HepG2 (cell line): ENCODE results near the gene SLC25A20. TPM values are rescaled to one million over a fixed set of nuclear protein-coding genes. Genes with fewer than 3 reads are reported as not detected.

Source experiments
- CBX2 ChIP-seq, 2 experiments: fragments of 200-600 bp in 1 of 2; sonication (generic); formaldehyde crosslinking in 1 of 2; IDR thresholded peaks; 2 replicates each; pipeline versions ENCODE4 v1.7.0 to v1.8.1; 2018 to 2022; ENCODE audit warnings: low read depth in 2 of 2, low read length in 1 of 2, mild to moderate bottlenecking in 1 of 2, missing genetic modification reagents in 1 of 2
- GATAD1 ChIP-seq: IDR thresholded peaks from 2 replicates; pipeline ENCODE4 v1.6.1; 2016; ENCODE audit warnings: missing genetic modification reagents, missing compliant biosample characterization
- JUND ChIP-seq: sonication (generic); formaldehyde crosslinking; IDR thresholded peaks from 2 replicates; pipeline ENCODE4 v1.8.0; 2022; ENCODE audit warnings: mild to moderate bottlenecking, missing genetic modification reagents
- MATR3 ChIP-seq: sonication (generic); formaldehyde crosslinking; IDR thresholded peaks from 2 replicates; pipeline ENCODE4 v1.4.0; 2020; ENCODE audit warnings: missing genetic modification reagents
- MED13 ChIP-seq: sonication (generic); formaldehyde crosslinking; IDR thresholded peaks from 2 replicates; pipeline ENCODE4 v1.5.0; 2020; ENCODE audit warnings: missing genetic modification reagents
- NR2F1 ChIP-seq, 2 experiments: fragments of 450-650 bp in 1 of 2; formaldehyde crosslinking in 1 of 2; IDR thresholded peaks; 2 replicates each; pipeline versions ENCODE4 v1.5.0 to v1.6.1; 2016 to 2020; ENCODE audit warnings: mild to moderate bottlenecking in 1 of 2, missing compliant biosample characterization in 1 of 2, missing genetic modification reagents in 1 of 2, moderate library complexity in 1 of 2
- SAP130 ChIP-seq: IDR thresholded peaks from 2 replicates; pipeline ENCODE4 v1.6.1; 2016; ENCODE audit warnings: low read depth
- STAT6 ChIP-seq: sonication (generic); formaldehyde crosslinking; IDR thresholded peaks from 2 replicates; pipeline ENCODE4 v1.4.0; 2020; ENCODE audit warnings: missing genetic modification reagents, mild to moderate bottlenecking, borderline replicate concordance
- TGIF2 ChIP-seq: IDR thresholded peaks from 2 replicates; pipeline ENCODE4 v1.6.1; 2016; ENCODE audit warnings: control low read depth, missing compliant biosample characterization
- ZBTB3 ChIP-seq: sonication (generic); formaldehyde crosslinking; IDR thresholded peaks from 2 replicates; pipeline ENCODE4 v1.4.0; 2020; ENCODE audit warnings: low read depth, mild to moderate bottlenecking, moderate library complexity, missing genetic modification reagents, borderline replicate concordance
- ZNF136 ChIP-seq: sonication (generic); formaldehyde crosslinking; IDR thresholded peaks from 2 replicates; pipeline ENCODE4 v1.8.1; 2022; ENCODE audit warnings: low read depth, mild to moderate bottlenecking, moderate library complexity, missing genetic modification reagents
- ZNF430 ChIP-seq: sonication (generic); formaldehyde crosslinking; IDR thresholded peaks from 2 replicates; pipeline ENCODE4 v1.9.0; 2021; ENCODE audit warnings: mild to moderate bottlenecking, missing genetic modification reagents
- ZNF510 ChIP-seq: sonication (generic); formaldehyde crosslinking; IDR thresholded peaks from 2 replicates; pipeline ENCODE4 v1.4.0; 2020; ENCODE audit warnings: low read depth, mild to moderate bottlenecking, missing genetic modification reagents
- ZNF556 ChIP-seq: sonication (generic); formaldehyde crosslinking; IDR thresholded peaks from 2 replicates; pipeline ENCODE4 v1.4.0; 2020; ENCODE audit warnings: mild to moderate bottlenecking, missing genetic modification reagents, borderline replicate concordance
- ZNF749 ChIP-seq: sonication (generic); formaldehyde crosslinking; IDR thresholded peaks from 2 replicates; pipeline ENCODE4 v1.8.0; 2022; ENCODE audit warnings: mild to moderate bottlenecking, missing genetic modification reagents, moderate library complexity, borderline replicate concordance
- ZNF850 ChIP-seq: sonication (generic); formaldehyde crosslinking; conservative IDR thresholded peaks from 2 replicates; pipeline ENCODE4 v1.9.0; 2021; ENCODE audit warnings: mild to moderate bottlenecking, missing genetic modification reagents
- polyA plus RNA-seq, 8 experiments: library from polyadenylated mRNA; depleted of rRNA in 3 of 8; stranded (reverse) in 7 of 8; unstranded in 1 of 8; fragments of >200 nt; fragmentation: Illumina TruSeq in 4 of 8; extraction: Trizol in 4 of 8; gene quantifications; 2 replicates each; pipeline versions ENCODE4 v1.2.1 to v1.2.3, GENCODE V29; 2011 to 2016; ENCODE audit warnings: low read depth in 4 of 8, missing spikeins in 1 of 8, mixed read lengths in 1 of 8; ENCODE audit not compliant: insufficient read depth in 1 of 8
- total RNA-seq, 5 experiments: library from RNA; depleted of rRNA; stranded (reverse); fragments of >200 nt; fragmentation: Illumina TruSeq; extraction: Trizol; gene quantifications; 2 replicates each; pipeline ENCODE4 v1.2.3, GENCODE V29; 2016; ENCODE audit warnings: low read depth in 1 of 5
- TF ChIP-seq, protein P1 (sequence below): sonication (generic); formaldehyde crosslinking; IDR thresholded peaks from 2 replicates; pipeline ENCODE4 v1.4.0; 2020; ENCODE audit warnings: low read depth, missing genetic modification reagents
- TF ChIP-seq, protein P2 (sequence below): conservative IDR thresholded peaks from 2 replicates; pipeline ENCODE4 v1.6.1; 2018; ENCODE audit warnings: missing genetic modification reagents
- TF ChIP-seq, protein P3 (sequence below): sonication (generic); formaldehyde crosslinking; IDR thresholded peaks from 2 replicates; pipeline ENCODE4 v1.4.0; 2020; ENCODE audit warnings: missing genetic modification reagents, borderline replicate concordance

Gene SLC25A20
- total and polyA plus RNA-seq, 2 of the 13 experiments (the other 11 are each of a cell fraction or from before 2014, with no cell fraction given), result 21.1 to 26.6 TPM

- TF ChIP-seq, protein P1, sequence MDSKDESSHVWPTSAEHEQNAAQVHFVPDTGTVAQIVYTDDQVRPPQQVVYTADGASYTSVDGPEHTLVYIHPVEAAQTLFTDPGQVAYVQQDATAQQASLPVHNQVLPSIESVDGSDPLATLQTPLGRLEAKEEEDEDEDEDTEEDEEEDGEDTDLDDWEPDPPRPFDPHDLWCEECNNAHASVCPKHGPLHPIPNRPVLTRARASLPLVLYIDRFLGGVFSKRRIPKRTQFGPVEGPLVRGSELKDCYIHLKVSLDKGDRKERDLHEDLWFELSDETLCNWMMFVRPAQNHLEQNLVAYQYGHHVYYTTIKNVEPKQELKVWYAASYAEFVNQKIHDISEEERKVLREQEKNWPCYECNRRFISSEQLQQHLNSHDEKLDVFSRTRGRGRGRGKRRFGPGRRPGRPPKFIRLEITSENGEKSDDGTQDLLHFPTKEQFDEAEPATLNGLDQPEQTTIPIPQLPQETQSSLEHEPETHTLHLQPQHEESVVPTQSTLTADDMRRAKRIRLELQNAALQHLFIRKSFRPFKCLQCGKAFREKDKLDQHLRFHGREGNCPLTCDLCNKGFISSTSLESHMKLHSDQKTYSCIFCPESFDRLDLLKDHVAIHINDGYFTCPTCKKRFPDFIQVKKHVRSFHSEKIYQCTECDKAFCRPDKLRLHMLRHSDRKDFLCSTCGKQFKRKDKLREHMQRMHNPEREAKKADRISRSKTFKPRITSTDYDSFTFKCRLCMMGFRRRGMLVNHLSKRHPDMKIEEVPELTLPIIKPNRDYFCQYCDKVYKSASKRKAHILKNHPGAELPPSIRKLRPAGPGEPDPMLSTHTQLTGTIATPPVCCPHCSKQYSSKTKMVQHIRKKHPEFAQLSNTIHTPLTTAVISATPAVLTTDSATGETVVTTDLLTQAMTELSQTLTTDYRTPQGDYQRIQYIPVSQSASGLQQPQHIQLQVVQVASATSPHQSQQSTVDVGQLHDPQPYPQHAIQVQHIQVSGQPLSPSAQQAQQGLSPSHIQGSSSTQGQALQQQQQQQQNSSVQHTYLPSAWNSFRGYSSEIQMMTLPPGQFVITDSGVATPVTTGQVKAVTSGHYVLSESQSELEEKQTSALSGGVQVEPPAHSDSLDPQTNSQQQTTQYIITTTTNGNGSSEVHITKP (CRISPR knock-in tag), result no peak
- TF ChIP-seq ZNF136 (CRISPR knock-in tag) (no peak), STAT6 (no peak), CBX2 (IDR thresholded peaks at IDR 0.05; ENCODE audit: low read depth, low read length) (no peak), CBX2 (CRISPR knock-in tag; IDR thresholded peaks at IDR 0.05; ENCODE audit: low read depth) (no peak), TGIF2 (peak; percentile 41; the same call in 1 of the 2 replicates), ZNF556 (CRISPR knock-in tag) (no peak), ZNF850 (CRISPR knock-in tag) (peak; percentile 64; the same call in 1 of the 2 replicates), NR2F1 (CRISPR knock-in tag; IDR thresholded peaks at IDR 0.05) (peak in 1 of 2 experiments; percentile 18; a peak in 1 of 4 replicates), ZNF430 (CRISPR knock-in tag) (peak; percentile 7; the same call in 1 of the 2 replicates), JUND (CRISPR knock-in tag) (no peak), ZNF510 (CRISPR knock-in tag) (no peak), GATAD1 (CRISPR knock-in tag) (peak; percentile 42; the same call in 1 of the 2 replicates), ZNF749 (no peak), ZBTB3 (CRISPR knock-in tag) (peak; percentile 44; the same call in 1 of the 2 replicates), MATR3 (no peak), MED13 (CRISPR knock-in tag) (no peak), SAP130 (CRISPR knock-in tag) (peak; percentile 69; the same call in 1 of the 2 replicates)
- TF ChIP-seq, protein P2, sequence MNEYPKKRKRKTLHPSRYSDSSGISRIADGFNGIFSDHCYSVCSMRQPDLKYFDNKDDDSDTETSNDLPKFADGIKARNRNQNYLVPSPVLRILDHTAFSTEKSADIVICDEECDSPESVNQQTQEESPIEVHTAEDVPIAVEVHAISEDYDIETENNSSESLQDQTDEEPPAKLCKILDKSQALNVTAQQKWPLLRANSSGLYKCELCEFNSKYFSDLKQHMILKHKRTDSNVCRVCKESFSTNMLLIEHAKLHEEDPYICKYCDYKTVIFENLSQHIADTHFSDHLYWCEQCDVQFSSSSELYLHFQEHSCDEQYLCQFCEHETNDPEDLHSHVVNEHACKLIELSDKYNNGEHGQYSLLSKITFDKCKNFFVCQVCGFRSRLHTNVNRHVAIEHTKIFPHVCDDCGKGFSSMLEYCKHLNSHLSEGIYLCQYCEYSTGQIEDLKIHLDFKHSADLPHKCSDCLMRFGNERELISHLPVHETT (CRISPR knock-in tag), result no peak
- TF ChIP-seq, protein P3, sequence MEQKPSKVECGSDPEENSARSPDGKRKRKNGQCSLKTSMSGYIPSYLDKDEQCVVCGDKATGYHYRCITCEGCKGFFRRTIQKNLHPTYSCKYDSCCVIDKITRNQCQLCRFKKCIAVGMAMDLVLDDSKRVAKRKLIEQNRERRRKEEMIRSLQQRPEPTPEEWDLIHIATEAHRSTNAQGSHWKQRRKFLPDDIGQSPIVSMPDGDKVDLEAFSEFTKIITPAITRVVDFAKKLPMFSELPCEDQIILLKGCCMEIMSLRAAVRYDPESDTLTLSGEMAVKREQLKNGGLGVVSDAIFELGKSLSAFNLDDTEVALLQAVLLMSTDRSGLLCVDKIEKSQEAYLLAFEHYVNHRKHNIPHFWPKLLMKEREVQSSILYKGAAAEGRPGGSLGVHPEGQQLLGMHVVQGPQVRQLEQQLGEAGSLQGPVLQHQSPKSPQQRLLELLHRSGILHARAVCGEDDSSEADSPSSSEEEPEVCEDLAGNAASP (CRISPR knock-in tag), result no peak
These were observed 20.8 kb upstream of the SLC25A20 start (continued) for GRCh38 chr3:48919215-48920138.
